Measurements from ENCODE around the gene NID1.

The NID1 gene

DNA sequence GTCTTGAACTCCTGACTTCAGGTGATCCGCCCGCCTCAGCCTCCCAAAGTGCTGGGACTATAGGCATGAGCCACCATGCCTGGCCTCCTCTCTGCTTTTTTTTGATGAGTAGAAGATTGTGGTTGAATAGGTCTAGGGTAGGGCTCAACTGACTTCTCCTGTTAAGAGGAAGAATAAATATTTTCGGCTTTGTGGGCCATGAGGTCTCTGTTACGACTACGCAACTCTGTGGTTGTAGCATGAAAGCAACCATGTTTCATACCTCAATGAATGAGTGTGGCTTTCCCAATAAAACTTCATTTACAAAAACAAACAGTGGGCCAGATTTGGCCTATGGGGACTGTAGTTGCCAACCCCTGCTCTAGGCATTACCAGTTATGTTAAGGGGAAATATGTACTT lies 67.8 kb downstream of the NID1 start:
- FAIRE-seq = no peak
- no peak for DNase-seq (ENCODE audit: insufficient read length, low spot score)
- TF ChIP-seq POLR2AphosphoS5 (IDR thresholded peaks at IDR 0.05; ENCODE audit: low read depth, low read length) (no peak), POU2F2 (IDR thresholded peaks at IDR 0.05; ENCODE audit: low read depth, low read length) (no peak), POLR2A (IDR thresholded peaks at IDR 0.05; ENCODE audit: low read depth, low read length) (no peak), SPI1 (IDR thresholded peaks at IDR 0.05; ENCODE audit: low read depth, low read length) (no peak), PAX5 (IDR thresholded peaks at IDR 0.05; ENCODE audit: insufficient read depth, low read length, severe bottlenecking) (no peak), TAF1 (IDR thresholded peaks at IDR 0.05; ENCODE audit: low read depth, low read length) (no peak)

DNA sequence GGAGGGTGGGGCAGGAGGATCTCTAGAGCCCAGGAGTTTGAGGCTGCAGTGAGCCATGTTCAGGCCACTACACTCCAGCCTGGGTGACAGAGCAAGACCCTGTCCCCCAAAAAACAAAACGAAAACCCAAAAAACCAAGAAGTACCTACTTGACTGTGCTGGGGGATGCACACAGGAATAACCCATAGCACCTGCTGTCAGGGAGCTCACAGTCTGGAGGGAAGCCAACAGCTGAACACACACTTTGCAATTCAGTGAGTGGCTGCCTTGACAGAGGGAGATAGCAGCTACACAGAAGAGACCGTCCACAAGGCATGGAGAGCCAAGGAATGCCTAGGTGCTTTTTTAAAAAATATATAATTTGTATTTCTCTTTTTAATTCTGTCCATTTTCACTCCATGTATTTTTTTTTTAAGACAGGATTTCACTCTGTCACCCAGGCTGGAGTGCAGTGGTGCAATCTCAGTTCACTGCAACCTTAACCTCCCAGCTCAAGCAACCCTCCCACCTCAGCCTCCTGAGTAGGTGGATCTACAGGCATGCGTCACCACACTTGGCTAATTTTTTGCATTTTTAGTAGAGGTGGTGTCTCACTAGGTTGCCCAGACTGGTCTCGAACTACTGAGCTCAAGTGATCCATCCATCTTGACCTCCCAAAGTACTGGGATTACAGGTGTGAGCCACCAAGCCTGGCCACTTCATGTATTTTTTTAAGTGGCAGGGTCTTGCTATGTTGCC lies 68.7 kb downstream of the NID1 start:
- TF ChIP-seq PAX5 (IDR thresholded peaks at IDR 0.05; ENCODE audit: insufficient read depth, low read length, severe bottlenecking) (no peak), TAF1 (IDR thresholded peaks at IDR 0.05; ENCODE audit: low read depth, low read length) (no peak), SPI1 (IDR thresholded peaks at IDR 0.05; ENCODE audit: low read depth, low read length) (no peak), POLR2A (IDR thresholded peaks at IDR 0.05; ENCODE audit: low read depth, low read length) (no peak), POLR2AphosphoS5 (IDR thresholded peaks at IDR 0.05; ENCODE audit: low read depth, low read length) (no peak), POU2F2 (IDR thresholded peaks at IDR 0.05; ENCODE audit: low read depth, low read length) (no peak)
- no peak for DNase-seq (ENCODE audit: insufficient read length, low spot score)
- FAIRE-seq = no peak

DNA sequence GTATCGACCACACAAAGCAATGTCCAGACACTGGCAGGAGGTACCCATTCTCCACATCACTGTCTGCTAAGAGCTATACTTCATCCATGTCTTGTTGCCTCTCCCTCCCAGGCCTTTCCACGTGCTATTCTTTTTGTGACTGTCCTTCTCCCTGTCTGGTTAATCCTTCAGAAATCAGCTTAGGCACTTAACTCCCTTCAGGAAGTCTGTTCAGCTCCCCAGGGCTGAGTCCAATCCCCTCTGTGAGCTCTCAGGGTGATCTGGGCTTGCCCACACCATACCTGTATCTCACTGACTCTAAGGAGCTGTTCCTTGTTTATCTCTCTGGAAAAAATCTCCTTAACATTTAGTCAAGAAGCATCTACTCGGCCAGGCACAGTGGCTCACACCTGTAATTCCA lies 69.4 kb downstream of the NID1 start:
- no peak for TF ChIP-seq SPI1 (IDR thresholded peaks at IDR 0.05; ENCODE audit: low read depth, low read length)
- TF ChIP-seq POLR2A (IDR thresholded peaks at IDR 0.05; ENCODE audit: low read depth, low read length) = no peak
- no peak for TF ChIP-seq TAF1 (IDR thresholded peaks at IDR 0.05; ENCODE audit: low read depth, low read length)
- no peak for TF ChIP-seq POLR2AphosphoS5 (IDR thresholded peaks at IDR 0.05; ENCODE audit: low read depth, low read length)
- TF ChIP-seq POU2F2 (IDR thresholded peaks at IDR 0.05; ENCODE audit: low read depth, low read length) = no peak
- no peak for TF ChIP-seq PAX5 (IDR thresholded peaks at IDR 0.05; ENCODE audit: insufficient read depth, low read length, severe bottlenecking)
- FAIRE-seq (no peak), DNase-seq (ENCODE audit: insufficient read length, low spot score) (no peak)

DNA sequence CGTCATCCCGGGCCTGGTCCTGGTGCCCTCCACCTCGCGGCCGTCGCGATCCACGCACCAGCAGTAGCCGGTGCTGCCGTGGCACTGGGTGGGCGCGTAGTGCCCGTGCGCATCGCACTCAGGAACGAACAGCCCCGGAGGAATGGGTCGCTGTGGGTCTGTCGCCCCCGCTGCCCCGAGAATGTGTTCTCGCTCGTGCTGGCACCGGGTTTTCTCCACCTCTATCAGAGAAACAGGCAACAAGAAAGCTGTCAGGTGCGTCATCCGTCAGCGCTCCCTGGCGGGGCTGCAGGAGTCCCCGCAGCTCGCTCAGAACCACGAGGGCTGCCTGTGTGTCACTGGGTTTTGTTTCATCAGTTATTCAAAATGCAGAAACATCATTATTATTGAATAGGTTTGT lies 71.2 kb downstream of the NID1 start:
- FAIRE-seq = no peak
- no peak for DNase-seq (ENCODE audit: insufficient read length, low spot score)
- TF ChIP-seq POLR2A (IDR thresholded peaks at IDR 0.05; ENCODE audit: low read depth, low read length) (no peak), PAX5 (IDR thresholded peaks at IDR 0.05; ENCODE audit: insufficient read depth, low read length, severe bottlenecking) (no peak)

DNA sequence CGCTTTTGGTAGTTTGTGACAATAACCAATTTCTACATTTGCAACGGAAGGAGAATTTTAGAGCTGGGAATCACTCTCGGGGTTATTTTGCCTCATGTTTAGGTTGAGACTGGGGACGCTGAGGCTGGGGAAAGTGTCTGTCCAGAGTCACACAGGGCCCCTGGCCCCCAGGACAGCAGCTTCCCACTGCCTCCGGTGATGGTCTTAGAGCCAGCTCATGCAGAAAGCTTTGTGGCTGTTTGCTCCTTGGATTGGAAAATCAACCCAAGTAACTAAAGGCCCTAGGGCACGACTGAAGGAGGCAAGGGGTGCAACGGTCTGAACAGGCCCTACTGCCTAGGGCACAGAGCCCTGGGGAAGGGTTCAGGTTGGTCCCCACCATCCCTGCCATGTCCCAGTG lies 72.0 kb downstream of the NID1 start:
- no peak for DNase-seq (ENCODE audit: insufficient read length, low spot score)
- TF ChIP-seq SPI1 (IDR thresholded peaks at IDR 0.05; ENCODE audit: low read depth, low read length) (no peak), TAF1 (IDR thresholded peaks at IDR 0.05; ENCODE audit: low read depth, low read length) (no peak), POU2F2 (IDR thresholded peaks at IDR 0.05; ENCODE audit: low read depth, low read length) (no peak), PAX5 (IDR thresholded peaks at IDR 0.05; ENCODE audit: insufficient read depth, low read length, severe bottlenecking) (no peak), POLR2AphosphoS5 (IDR thresholded peaks at IDR 0.05; ENCODE audit: low read depth, low read length) (no peak), POLR2A (IDR thresholded peaks at IDR 0.05; ENCODE audit: low read depth, low read length) (no peak)
- FAIRE-seq = no peak

DNA sequence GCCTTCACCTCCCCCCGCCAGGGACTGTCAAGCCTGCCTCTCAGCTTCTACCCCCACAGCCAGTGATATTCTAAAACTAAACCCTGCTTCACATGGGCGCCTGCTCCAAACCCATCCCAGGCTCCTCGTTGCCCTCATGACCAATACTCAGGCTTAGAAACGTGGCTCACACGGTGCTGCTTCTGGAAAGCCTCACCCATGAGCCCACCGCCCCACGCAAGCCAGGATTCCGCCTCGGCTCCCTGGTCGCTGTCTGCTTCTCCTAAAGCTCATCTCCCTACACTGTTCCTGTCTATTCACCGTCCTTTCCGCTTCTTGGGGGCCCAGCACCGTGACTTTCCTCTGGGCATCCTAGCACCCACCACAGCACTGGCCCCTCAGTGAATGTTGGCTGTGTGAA lies 72.5 kb downstream of the NID1 start:
- TF ChIP-seq PAX5 (IDR thresholded peaks at IDR 0.05; ENCODE audit: insufficient read depth, low read length, severe bottlenecking) (no peak), TAF1 (IDR thresholded peaks at IDR 0.05; ENCODE audit: low read depth, low read length) (no peak), POLR2AphosphoS5 (IDR thresholded peaks at IDR 0.05; ENCODE audit: low read depth, low read length) (no peak), POLR2A (IDR thresholded peaks at IDR 0.05; ENCODE audit: low read depth, low read length) (no peak), SPI1 (IDR thresholded peaks at IDR 0.05; ENCODE audit: low read depth, low read length) (no peak), POU2F2 (IDR thresholded peaks at IDR 0.05; ENCODE audit: low read depth, low read length) (no peak)
- FAIRE-seq (no peak), DNase-seq (ENCODE audit: insufficient read length, low spot score) (no peak)

DNA sequence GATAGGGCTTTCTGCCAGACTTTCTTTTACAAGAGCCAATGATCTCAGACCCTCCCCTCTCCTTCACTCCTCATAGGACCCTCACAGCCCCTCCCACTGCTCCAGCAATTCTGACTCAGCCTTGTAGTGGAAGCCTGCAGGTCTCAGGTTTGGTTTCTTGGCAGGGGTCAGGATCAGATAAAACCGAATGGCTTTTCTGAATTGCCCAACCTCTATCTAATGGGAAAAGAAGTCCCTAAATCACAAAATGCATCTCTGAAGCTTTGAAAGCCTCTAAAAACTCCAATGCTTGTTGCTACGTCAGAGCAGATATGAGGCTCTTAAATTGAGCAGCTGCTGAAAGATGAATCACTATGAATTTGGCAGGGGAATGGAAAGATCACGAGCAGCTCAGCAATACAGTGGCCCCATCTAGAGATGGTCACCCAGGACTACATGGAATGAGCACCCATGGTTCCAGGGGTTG lies 74.5 kb downstream of the NID1 start:
- FAIRE-seq (no peak), DNase-seq (ENCODE audit: insufficient read length, low spot score) (no peak)
- TF ChIP-seq TAF1 (IDR thresholded peaks at IDR 0.05; ENCODE audit: low read depth, low read length) (no peak), SPI1 (IDR thresholded peaks at IDR 0.05; ENCODE audit: low read depth, low read length) (no peak), POLR2A (IDR thresholded peaks at IDR 0.05; ENCODE audit: low read depth, low read length) (no peak), PAX5 (IDR thresholded peaks at IDR 0.05; ENCODE audit: insufficient read depth, low read length, severe bottlenecking) (no peak), POLR2AphosphoS5 (IDR thresholded peaks at IDR 0.05; ENCODE audit: low read depth, low read length) (no peak), POU2F2 (IDR thresholded peaks at IDR 0.05; ENCODE audit: low read depth, low read length) (no peak)

DNA sequence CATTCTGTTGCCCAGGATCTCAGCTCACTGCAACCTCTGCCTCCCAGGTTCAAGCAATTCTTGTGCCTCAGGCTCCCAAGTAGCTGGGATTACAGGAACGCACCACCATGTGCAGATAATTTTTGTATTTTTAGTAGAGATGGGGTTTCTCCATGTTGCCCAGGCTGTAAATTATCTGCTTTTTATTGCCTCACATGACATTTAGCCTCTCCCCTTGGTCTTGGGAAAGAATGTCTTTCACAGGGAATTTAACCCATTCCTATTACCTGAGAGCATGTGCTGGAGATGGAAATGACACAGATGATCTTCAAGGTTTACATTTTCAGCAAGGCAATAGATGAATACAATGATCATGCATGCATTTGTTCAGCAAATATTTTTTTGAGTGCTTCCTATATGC lies 75.8 kb downstream of the NID1 start:
- TF ChIP-seq POLR2A (IDR thresholded peaks at IDR 0.05; ENCODE audit: low read depth, low read length) = no peak
- TF ChIP-seq PAX5 (IDR thresholded peaks at IDR 0.05; ENCODE audit: insufficient read depth, low read length, severe bottlenecking) = no peak
- no peak for TF ChIP-seq POLR2AphosphoS5 (IDR thresholded peaks at IDR 0.05; ENCODE audit: low read depth, low read length)
- TF ChIP-seq TAF1 (IDR thresholded peaks at IDR 0.05; ENCODE audit: low read depth, low read length) = no peak
- no peak for TF ChIP-seq POU2F2 (IDR thresholded peaks at IDR 0.05; ENCODE audit: low read depth, low read length)
- no peak for TF ChIP-seq SPI1 (IDR thresholded peaks at IDR 0.05; ENCODE audit: low read depth, low read length)
- DNase-seq (ENCODE audit: insufficient read length, low spot score) (no peak), FAIRE-seq (no peak)

DNA sequence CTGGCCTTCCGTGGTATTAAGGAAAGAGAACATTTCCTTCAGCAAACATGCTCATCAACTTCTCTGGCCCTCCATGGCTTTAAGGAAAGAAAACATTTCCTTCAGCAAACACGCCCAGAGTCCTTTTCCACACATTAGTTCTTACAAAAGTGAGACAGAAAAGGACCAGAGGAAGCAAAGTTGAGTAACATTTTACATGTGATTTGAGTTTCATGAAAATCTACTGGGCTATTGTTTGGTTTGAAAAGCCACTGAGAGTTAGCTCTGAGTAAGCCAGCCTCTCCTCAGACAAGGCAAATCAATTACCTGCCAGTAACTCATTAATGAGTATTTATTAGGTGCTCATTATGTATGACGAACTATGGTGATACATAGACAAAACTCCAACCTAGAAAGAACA lies 78.0 kb downstream of the NID1 start:
- no peak for DNase-seq (ENCODE audit: insufficient read length, low spot score)
- no peak for FAIRE-seq
- TF ChIP-seq TAF1 (IDR thresholded peaks at IDR 0.05; ENCODE audit: low read depth, low read length) (no peak), POLR2AphosphoS5 (IDR thresholded peaks at IDR 0.05; ENCODE audit: low read depth, low read length) (no peak), SPI1 (IDR thresholded peaks at IDR 0.05; ENCODE audit: low read depth, low read length) (no peak)
